ENCODE measurements around the gene CTH. TPM values are rescaled to one million over a fixed set of nuclear protein-coding genes. Genes with fewer than 3 reads are reported as not detected.
A peak's percentile ranks its signal among the peaks of the same experiment; 100 is the strongest.
"Not testable (repeated sequence)": the region's sequence is repeated elsewhere in the genome, so short reads cannot be mapped to it uniquely, and the experiment has no call there.

The CTH gene
- polyA plus RNA-seq (ENCODE audit: insufficient read length in 4 of 4) = 10 to 100 TPM; 10.9 to 15.2 (median 13.5) TPM

DNA sequence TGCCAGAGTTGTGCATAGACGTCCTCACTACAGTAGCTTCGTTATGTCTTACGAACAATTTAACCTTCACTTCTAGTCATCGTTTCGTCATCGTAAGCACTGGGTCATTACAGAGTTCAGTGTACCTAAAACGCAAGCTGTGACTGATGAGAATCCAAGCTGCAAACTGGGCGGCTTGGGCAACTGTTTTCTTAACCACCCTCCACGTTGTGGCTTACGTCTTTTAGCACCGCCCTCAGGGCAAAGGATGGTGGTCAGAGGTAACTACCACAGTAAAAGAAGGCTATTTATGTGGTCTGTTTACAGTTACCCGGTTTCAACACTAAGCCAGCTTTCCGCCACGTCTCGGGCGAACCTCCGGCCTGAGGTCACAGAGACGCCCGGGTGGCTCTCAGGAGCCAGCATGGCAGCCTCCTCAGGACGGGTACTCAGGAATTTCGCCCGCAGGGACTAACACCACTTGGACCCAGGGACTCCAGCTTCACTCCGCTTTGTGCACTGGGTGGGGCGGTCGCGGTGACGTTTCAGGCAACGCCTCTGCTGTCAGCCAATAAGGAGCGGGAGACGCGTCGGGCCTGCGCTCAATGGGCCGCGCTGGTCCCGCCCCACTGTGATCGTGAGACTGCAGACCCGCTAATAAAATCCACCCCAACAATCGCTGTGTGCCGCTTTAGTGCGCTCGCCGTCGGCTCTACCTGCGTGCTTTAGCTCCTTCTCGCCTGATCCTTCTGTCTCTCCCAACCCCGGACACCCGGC, at the start of gene CTH:
TSS of gene CTH (plus strand) at position 665 of the 756 bp plus-strand sequence. CDS start 148 bp downstream, outside the sequence.
- peak; percentile 88 to 95 (median 92) for DNase-seq (ENCODE audit: low read depth in 4 of 4, low spot score in 2 of 4)

GRCh38 chr1:70361727-70362398, 49.2 kb upstream of the CTH start:
- DNase-seq (ENCODE audit: low read depth in 4 of 4, low spot score in 2 of 4) = no peak

GRCh38 chr1:70364439-70364838, 46.6 kb upstream of the CTH start:
- DNase-seq (ENCODE audit: low read depth in 4 of 4, low spot score in 2 of 4) = no peak

DNA sequence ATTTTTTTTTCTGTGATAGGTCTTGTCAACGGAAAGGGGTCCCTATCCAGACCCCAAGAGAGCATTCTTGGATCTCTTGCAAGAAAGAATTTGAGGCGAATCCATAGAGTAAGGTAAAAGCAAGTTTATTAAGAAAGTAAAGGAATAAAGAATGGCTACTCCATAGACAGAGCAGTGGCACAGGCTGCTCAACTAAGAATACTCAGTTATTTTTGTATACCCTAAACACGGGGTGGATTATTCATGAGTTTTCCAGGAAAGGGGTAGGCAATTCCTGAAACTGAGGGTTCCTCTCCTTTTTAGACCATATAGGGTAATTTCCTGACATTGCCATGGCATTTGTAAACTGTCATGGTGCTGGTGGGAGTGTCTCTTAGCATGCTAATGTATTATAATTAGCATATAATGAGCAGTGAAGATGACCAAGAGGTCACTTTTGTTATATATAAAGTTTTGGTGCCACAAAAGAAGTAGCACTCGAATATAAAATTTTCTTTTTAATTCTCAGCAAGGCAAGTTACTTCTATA, 44.6 kb upstream of the CTH start:
- not testable (repeated sequence) for DNase-seq (ENCODE audit: low read depth in 4 of 4, low spot score in 2 of 4)

- DNase-seq (ENCODE audit: low read depth in 4 of 4, low spot score in 2 of 4) = not testable (repeated sequence)
Measured at GRCh38 chr1:70366997-70367396, 44.1 kb upstream of the CTH start.

GRCh38 chr1:70367397-70367796, 43.7 kb upstream of the CTH start:
- DNase-seq (ENCODE audit: low read depth in 4 of 4, low spot score in 2 of 4) = not testable (repeated sequence)

DNA sequence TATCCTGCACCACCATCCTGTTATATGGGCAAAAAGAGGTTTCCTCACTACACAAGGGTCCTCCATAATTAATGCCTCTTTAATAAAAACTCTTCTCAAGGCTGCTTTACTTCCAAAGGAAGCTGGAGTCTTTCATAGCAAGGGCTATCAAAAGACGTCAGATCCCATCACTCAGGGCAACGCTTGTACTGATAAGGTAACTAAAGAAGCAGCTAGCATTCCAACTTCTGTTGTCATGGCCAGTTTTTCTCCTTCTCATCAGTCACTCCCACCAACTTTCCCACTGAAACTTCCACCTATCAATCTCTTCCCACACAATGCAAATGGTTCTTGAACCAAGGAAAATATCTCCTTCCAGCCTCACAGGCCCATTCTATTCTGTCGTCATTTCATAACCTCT, 39.5 kb upstream of the CTH start:
- not testable (repeated sequence) for DNase-seq (ENCODE audit: low read depth in 4 of 4, low spot score in 2 of 4)

- DNase-seq (ENCODE audit: low read depth in 4 of 4, low spot score in 2 of 4) = no peak
Measured at GRCh38 chr1:70372426-70372825, 38.6 kb upstream of the CTH start.

DNA sequence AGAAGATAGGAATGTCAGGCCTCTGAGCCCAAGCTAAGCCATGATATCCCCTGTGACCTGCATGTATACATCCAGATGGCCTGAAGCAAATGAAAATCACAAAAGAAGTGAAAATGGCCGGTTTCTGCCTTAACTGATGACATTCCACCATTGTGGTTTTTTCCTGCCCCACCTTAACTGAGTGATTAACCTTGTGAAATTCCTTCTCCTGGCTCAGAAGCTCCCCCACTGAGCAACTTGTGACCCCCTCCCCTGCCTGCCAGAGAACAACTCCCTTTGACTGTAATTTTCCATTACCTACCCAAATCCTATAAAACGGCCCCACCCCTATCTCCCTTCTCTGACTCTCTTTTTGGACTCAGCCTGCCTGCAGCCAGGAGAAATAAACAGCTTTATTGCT, 37.5 kb upstream of the CTH start:
- DNase-seq (ENCODE audit: low read depth in 4 of 4, low spot score in 2 of 4) = not testable (repeated sequence)

DNA sequence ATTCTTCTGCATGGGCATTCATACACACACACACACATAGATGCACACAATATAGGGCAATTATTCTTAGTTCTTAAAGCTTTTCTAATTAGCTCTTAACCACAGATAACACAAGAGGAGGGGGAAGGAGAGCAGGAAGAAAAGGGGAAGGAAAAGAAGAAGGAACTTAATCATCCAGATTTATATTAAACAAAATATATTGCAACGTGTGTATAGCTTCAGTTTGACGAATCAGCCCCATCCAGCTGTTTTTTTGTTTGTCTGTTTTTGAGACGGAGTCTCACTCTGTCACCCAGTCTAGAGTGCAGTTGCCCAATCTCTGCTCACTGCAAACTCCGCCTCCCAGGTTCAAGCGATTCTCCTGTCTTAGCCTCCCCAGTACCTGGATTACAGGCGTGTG, 34.9 kb upstream of the CTH start:
- DNase-seq (ENCODE audit: low read depth in 4 of 4, low spot score in 2 of 4) = no peak

DNA sequence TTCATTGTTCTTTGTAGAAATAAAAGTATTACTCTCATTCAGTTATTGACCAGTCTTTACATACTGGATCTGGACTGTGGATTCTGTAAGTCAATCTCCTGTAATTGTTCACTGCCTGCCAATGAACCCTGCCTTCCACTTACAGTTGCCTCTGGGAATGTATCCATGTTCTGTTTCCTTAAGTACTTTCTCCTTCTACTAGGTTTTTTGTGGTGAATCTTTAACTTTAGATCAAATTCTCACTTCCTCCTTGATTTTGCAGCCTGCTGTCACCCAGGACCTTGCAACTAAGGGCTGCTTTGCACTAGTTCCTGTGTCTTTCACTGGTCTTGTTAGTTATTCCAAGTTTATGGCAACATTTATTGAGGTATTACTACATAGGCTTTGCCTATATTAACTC, 28.4 kb upstream of the CTH start:
- no peak for DNase-seq (ENCODE audit: low read depth in 4 of 4, low spot score in 2 of 4)

- DNase-seq (ENCODE audit: low read depth in 4 of 4, low spot score in 2 of 4) = no peak
Measured at GRCh38 chr1:70383483-70383882, 27.6 kb upstream of the CTH start.

GRCh38 chr1:70384542-70384941, 26.5 kb upstream of the CTH start:
- no peak for DNase-seq (ENCODE audit: low read depth in 4 of 4, low spot score in 2 of 4)

GRCh38 chr1:70385477-70385876, 25.6 kb upstream of the CTH start:
- no peak for DNase-seq (ENCODE audit: low read depth in 4 of 4, low spot score in 2 of 4)

DNA sequence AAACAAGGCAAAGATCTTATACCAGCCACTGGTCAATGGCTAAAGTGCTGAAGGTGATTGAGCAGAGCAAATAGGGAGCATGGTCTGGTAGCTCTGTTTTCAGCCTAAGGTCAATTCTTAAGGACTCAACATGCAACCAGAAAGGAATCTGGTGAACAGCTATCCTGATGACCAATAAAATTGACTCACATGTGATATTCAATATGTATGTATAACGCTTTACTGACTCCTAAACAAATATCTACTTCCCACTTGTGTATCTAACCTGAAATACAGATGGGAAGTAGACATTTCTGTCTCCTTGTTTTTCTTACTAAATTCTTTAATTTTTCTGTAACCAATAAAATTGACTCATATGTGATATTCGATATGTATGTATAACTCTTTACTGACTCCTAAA, 24.9 kb upstream of the CTH start:
- no peak for DNase-seq (ENCODE audit: low read depth in 4 of 4, low spot score in 2 of 4)

DNA sequence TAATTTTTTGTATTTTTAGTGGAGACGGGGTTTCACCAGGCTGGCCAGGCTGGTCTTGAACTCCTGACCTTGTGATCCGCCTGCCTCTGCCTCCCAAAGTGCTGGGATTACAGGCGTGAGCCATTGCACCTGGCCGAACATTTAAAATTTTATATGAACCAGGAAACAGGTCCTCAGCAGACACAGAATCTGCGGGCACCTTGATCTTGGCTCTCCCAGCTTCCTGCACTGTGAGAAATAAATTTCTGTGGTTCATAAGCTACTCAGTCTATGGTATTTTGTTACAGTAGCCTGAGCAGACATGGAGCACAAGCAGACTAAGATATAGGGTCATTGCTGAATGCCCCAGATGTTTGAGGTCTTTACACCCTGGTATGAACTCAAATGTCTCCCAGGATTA, 23.6 kb upstream of the CTH start:
- DNase-seq (ENCODE audit: low read depth in 4 of 4, low spot score in 2 of 4) = no peak

GRCh38 chr1:70392626-70393025, 18.4 kb upstream of the CTH start:
- DNase-seq (ENCODE audit: low read depth in 4 of 4, low spot score in 2 of 4) = no peak

GRCh38 chr1:70396607-70397006, 14.5 kb upstream of the CTH start:
- DNase-seq (ENCODE audit: low read depth in 4 of 4, low spot score in 2 of 4) = no peak

DNA sequence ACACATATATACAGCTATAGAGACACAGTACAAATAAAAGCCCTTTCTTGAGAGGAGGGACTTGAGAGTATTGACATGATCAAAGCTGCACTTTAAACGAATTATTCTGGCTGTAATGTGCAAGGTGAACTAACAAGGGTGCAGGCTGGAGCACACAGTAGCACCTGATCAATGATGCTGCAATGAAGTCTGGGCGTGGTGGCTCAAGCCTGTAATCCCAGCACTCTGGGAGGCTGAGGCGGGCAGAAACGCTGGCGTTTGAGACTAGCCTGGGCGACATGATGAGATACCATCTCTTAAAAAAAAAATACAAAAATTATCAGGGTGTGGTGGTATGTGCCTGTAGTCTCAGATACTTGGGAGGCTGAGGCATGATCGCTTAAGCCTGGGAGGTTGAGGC, 14.1 kb upstream of the CTH start:
- no peak for DNase-seq (ENCODE audit: low read depth in 4 of 4, low spot score in 2 of 4)

DNA sequence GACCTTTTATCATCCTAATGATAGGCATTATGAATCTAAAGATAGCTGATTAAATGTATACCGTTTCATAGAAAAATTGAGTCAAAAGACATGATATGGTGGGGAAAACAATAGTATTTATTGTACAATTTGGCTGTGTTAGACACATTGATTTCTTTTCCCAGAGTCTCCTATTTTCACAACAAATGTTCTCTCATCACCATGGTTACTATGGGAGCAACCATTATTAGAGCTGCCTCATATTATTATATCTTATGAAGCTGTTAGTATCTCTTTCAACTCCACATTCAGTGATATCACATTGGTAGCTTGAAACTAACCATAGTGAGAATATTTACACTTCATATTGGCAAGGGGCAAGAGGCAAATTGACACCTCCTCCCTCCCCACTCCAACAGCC, 10.7 kb upstream of the CTH start:
- DNase-seq (ENCODE audit: low read depth in 4 of 4, low spot score in 2 of 4) = no peak

- no peak for DNase-seq (ENCODE audit: low read depth in 4 of 4, low spot score in 2 of 4)
Measured at GRCh38 chr1:70401974-70402373, 9.1 kb upstream of the CTH start.

- DNase-seq (ENCODE audit: low read depth in 4 of 4, low spot score in 2 of 4) = no peak
Measured at GRCh38 chr1:70403759-70404158, 7.3 kb upstream of the CTH start.
